ENCODE results near the gene STOML1. TPM values are rescaled to one million over a fixed set of nuclear protein-coding genes. Genes with fewer than 3 reads are reported as not detected.

STOML1 gene
- total RNA-seq, 1 experiment from 2014 or later: 2.5 TPM

DNA sequence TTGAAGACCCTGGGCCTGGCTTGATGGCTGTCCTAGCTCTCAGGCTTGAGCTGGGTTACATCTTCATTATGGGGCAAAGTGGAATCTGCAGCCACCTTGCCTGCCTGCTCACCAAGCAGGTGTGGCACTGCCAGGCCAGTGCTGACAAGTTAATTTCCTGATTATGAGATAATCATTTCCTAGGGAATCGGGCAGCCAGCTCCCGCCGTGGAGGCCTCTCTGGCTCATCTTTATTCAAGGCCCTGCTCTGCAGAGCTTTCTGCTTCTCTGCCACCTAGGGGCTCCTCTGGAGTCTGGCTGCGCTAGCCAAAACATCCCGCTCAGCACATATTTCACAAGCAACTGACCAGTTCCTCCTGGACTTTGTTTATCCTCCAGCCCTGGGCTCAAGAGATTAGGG is 55.9 kb downstream of the STOML1 start:
- Histone ChIP-seq H3K9me3 (ENCODE audit: control insufficient read depth, low read depth, low read length) (no peaks in the 10 kb centered on the region), H2BK20ac (ENCODE audit: low read depth, low read length, poor library complexity, severe bottlenecking) (no peak overlapping the region), H3K27me3 (ENCODE audit: insufficient read depth, low read length) (no peaks in the 10 kb centered on the region), H3K79me2 (ENCODE audit: insufficient read depth, low read length) (no peaks in the 10 kb centered on the region), H3K56ac (ENCODE audit: insufficient read length, low read depth, low read length) (no peak overlapping the region), H2BK12ac (ENCODE audit: insufficient read length, low read depth, low read length) (no peak overlapping the region), H3K14ac (ENCODE audit: insufficient read depth, low read length) (no peak overlapping the region), H4K20me1 (ENCODE audit: control insufficient read depth, insufficient read depth, insufficient read length) (no peaks in the 10 kb centered on the region), H2BK15ac (ENCODE audit: low read depth, low read length) (no peak overlapping the region), H3K4me1 (ENCODE audit: insufficient read depth, low read length) (no peaks in the 10 kb centered on the region), H3K27ac (ENCODE audit: insufficient read length, low read depth, low read length) (no peak overlapping the region), H2BK120ac (ENCODE audit: low read depth, low read length, poor library complexity, severe bottlenecking) (no peak overlapping the region), H4K91ac (ENCODE audit: insufficient read length, low read depth, low read length) (no peak overlapping the region), H2BK5ac (ENCODE audit: insufficient read length, low read length) (no peak overlapping the region), H3K23me2 (ENCODE audit: insufficient read length, low read depth, low read length, poor library complexity, severe bottlenecking) (no peaks in the 10 kb centered on the region), H3K18ac (ENCODE audit: insufficient read length, low read depth, low read length) (no peak overlapping the region), H2AFZ (ENCODE audit: low read length) (no peak overlapping the region), H3K4ac (ENCODE audit: low read depth, low read length) (no peak overlapping the region), H2AK5ac (ENCODE audit: insufficient read length, low read length) (no peak overlapping the region), H4K5ac (ENCODE audit: insufficient read length, low read depth, low read length) (no peak overlapping the region), H3K4me2 (ENCODE audit: insufficient read depth, insufficient read length, low read length) (no peak overlapping the region), H3K23ac (ENCODE audit: insufficient read length, low read depth, low read length) (no peak overlapping the region), H3T11ph (ENCODE audit: low read length) (no peak overlapping the region), H3K79me1 (ENCODE audit: insufficient read depth, low read depth, low read length, poor library complexity, severe bottlenecking) (no peaks in the 10 kb centered on the region), H4K8ac (replicated peaks; ENCODE audit: insufficient read length, low read depth, low read length) (no peak overlapping the region), H3K9ac (ENCODE audit: extremely low read depth, insufficient read length, low read length) (no peak overlapping the region)
- no CpG with 5 or more reads among the region's 5 CpGs for WGBS (ENCODE audit: extremely low coverage, insufficient read length, low lambda C conversion rate)
- Mint-ChIP-seq H3K27me3 (ENCODE audit: low read depth) (peaks cover 3% of the 10 kb centered on the region), H3K4me3 (no peak overlapping the region), H3K27ac (peak overlapping the region in 1 of 3 experiments; percentile 35; a peak in 2 of 7 replicates), H3K4me1 (peaks cover 16 to 23% of the 10 kb centered on the region in 2 experiments), H3K36me3 (ENCODE audit: insufficient read depth in 1 of 3, low read depth in 3 of 3) (no peaks in the 10 kb centered on the region), H3K9me3 (no peaks in the 10 kb centered on the region)
- no peak for DNase-seq
- TF ChIP-seq, protein P1, sequence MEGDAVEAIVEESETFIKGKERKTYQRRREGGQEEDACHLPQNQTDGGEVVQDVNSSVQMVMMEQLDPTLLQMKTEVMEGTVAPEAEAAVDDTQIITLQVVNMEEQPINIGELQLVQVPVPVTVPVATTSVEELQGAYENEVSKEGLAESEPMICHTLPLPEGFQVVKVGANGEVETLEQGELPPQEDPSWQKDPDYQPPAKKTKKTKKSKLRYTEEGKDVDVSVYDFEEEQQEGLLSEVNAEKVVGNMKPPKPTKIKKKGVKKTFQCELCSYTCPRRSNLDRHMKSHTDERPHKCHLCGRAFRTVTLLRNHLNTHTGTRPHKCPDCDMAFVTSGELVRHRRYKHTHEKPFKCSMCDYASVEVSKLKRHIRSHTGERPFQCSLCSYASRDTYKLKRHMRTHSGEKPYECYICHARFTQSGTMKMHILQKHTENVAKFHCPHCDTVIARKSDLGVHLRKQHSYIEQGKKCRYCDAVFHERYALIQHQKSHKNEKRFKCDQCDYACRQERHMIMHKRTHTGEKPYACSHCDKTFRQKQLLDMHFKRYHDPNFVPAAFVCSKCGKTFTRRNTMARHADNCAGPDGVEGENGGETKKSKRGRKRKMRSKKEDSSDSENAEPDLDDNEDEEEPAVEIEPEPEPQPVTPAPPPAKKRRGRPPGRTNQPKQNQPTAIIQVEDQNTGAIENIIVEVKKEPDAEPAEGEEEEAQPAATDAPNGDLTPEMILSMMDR (conservative IDR thresholded peaks at IDR 0.05): peak; percentile 30; the same call in 1 of the 3 replicates

Measured in H9 (cell line).